Gastroesophageal sphincter (tissue), 3 donors: Measurements from ENCODE around the gene SLC25A21.

ENCODE experiments used
- POLR2A ChIP-seq, 2 donors: fragments of 450-650 bp; IDR thresholded peaks; one replicate each; pipeline ENCODE4 v1.6.1; 2017; ENCODE audit warnings: antibody characterized with exemption in 2 of 2, mild to moderate bottlenecking in 2 of 2, moderate library complexity in 1 of 2
- POLR2AphosphoS5 ChIP-seq: sonication (generic); formaldehyde crosslinking; IDR thresholded peaks from one replicate; pipeline ENCODE4 v1.6.1; 2017; ENCODE audit warnings: antibody characterized with exemption
- TF ChIP-seq, protein P1 (sequence below), 4 experiments: fragments of 200-600 bp in 2 of 4; fragments of 450-650 bp in 2 of 4; sonication (generic) in 1 of 4; IDR thresholded peaks; one replicate each; pipeline ENCODE4 v1.5.1; 2017 to 2019; ENCODE audit warnings: antibody characterized with exemption in 4 of 4, mild to moderate bottlenecking in 2 of 4, moderate library complexity in 2 of 4

DNA sequence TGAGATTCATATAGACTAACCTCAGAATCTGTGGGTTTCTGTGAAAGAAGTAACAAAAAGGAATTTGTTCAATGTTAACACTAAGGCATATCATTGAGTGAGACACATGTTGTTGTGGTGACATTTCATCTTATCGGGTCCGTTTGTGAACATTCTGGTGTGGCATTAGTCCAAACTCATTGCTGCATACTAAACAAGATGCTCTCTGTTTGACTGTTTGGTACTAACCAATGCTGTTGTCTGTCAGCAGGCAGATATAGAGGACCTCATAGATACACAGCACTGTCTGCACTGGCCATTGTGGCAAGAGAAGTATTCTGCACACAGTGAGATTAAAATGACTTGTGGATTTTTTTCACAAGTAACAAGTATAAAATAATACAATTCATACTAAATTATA lies 41.2 kb downstream of the SLC25A21 start:
- TF ChIP-seq, protein P1, sequence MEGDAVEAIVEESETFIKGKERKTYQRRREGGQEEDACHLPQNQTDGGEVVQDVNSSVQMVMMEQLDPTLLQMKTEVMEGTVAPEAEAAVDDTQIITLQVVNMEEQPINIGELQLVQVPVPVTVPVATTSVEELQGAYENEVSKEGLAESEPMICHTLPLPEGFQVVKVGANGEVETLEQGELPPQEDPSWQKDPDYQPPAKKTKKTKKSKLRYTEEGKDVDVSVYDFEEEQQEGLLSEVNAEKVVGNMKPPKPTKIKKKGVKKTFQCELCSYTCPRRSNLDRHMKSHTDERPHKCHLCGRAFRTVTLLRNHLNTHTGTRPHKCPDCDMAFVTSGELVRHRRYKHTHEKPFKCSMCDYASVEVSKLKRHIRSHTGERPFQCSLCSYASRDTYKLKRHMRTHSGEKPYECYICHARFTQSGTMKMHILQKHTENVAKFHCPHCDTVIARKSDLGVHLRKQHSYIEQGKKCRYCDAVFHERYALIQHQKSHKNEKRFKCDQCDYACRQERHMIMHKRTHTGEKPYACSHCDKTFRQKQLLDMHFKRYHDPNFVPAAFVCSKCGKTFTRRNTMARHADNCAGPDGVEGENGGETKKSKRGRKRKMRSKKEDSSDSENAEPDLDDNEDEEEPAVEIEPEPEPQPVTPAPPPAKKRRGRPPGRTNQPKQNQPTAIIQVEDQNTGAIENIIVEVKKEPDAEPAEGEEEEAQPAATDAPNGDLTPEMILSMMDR (IDR thresholded peaks at IDR 0.05), result no peak
- TF ChIP-seq POLR2AphosphoS5, result no peak
- TF ChIP-seq POLR2A (IDR thresholded peaks at IDR 0.05), result no peak
